Jurkat, Clone E6-1 (cell line): ENCODE results near the gene SNAI3.
"Not testable (repeated sequence)": the region's sequence is repeated elsewhere in the genome, so short reads cannot be mapped to it uniquely, and the experiment has no call there.

ENCODE experiments used
- DNase-seq: peaks from one replicate; pipeline ENCODE4 v3.0.0-alpha.2; 2011; ENCODE audit warnings: low read depth, low spot score
- H3K4me3 ChIP-seq: 2 replicates; pipeline ENCODE4 v1.5.1; 2011; ENCODE audit warnings: mild to moderate bottlenecking, low read length, control low read depth, moderate library complexity

SNAI3 gene

GRCh38 chr16:88678224-88678979, 7.9 kb downstream of the SNAI3 start:
- no peak overlapping the region for H3K4me3 ChIP-seq
- DNase-seq, result no peak

GRCh38 chr16:88677721-88678120, 8.6 kb downstream of the SNAI3 start:
- no peak overlapping the region for H3K4me3 ChIP-seq
- DNase-seq, result no peak

GRCh38 chr16:88676502-88677242, 9.6 kb downstream of the SNAI3 start:
- no peak for DNase-seq
- H3K4me3 ChIP-seq, result no peak overlapping the region

- no peak for DNase-seq
Measured at GRCh38 chr16:88673716-88674379, 12.5 kb downstream of the SNAI3 start.

GRCh38 chr16:88672776-88673175, 13.5 kb downstream of the SNAI3 start:
- H3K4me3 ChIP-seq, result no peak overlapping the region
- no peak for DNase-seq

More at GRCh38 chr16:88673716-88674379, 12.5 kb downstream of the SNAI3 start:
- H3K4me3 ChIP-seq, result no peak overlapping the region

GRCh38 chr16:88671806-88672205, 14.5 kb downstream of the SNAI3 start:
- no peak for DNase-seq
- no peak overlapping the region for H3K4me3 ChIP-seq

GRCh38 chr16:88669980-88670379, 16.3 kb downstream of the SNAI3 start:
- no peak overlapping the region for H3K4me3 ChIP-seq
- no peak for DNase-seq

- H3K4me3 ChIP-seq, DNase-seq: not testable (repeated sequence)
Measured at GRCh38 chr16:88669493-88669892, 16.8 kb downstream of the SNAI3 start.

GRCh38 chr16:88667461-88667860, 18.8 kb downstream of the SNAI3 start:
- H3K4me3 ChIP-seq, result no peak overlapping the region
- DNase-seq, result no peak

GRCh38 chr16:88665570-88665969, 20.7 kb downstream of the SNAI3 start:
- H3K4me3 ChIP-seq, result no peak overlapping the region
- no peak for DNase-seq

GRCh38 chr16:88665148-88665547, 21.2 kb downstream of the SNAI3 start:
- DNase-seq, result no peak
- no peak overlapping the region for H3K4me3 ChIP-seq

- DNase-seq, result peak; percentile 95
- peak within 1 kb of the TSS; percentile 88 for H3K4me3 ChIP-seq
Measured at GRCh38 chr16:88662843-88663606, 23.3 kb downstream of the SNAI3 start, which contains the start of gene MVD. MVD (minus strand) TSS chr16:88663091; CDS start chr16:88663080, 11 bp downstream.

GRCh38 chr16:88662222-88662842, 24.0 kb downstream of the SNAI3 start:
- peak overlapping the region; percentile 88 for H3K4me3 ChIP-seq
- no peak for DNase-seq

- DNase-seq, result no peak
- H3K4me3 ChIP-seq, result no peak overlapping the region
Measured at GRCh38 chr16:88661468-88661867, 24.8 kb downstream of the SNAI3 start.

GRCh38 chr16:88659160-88659559, 27.1 kb downstream of the SNAI3 start:
- no peak overlapping the region for H3K4me3 ChIP-seq
- DNase-seq, result no peak

GRCh38 chr16:88658714-88659113, 27.6 kb downstream of the SNAI3 start:
- H3K4me3 ChIP-seq, result no peak overlapping the region
- no peak for DNase-seq

- no peak overlapping the region for H3K4me3 ChIP-seq
- no peak for DNase-seq
Measured at GRCh38 chr16:88657371-88657770, 28.9 kb downstream of the SNAI3 start.

- no peak for DNase-seq
Measured at GRCh38 chr16:88656291-88656980, 29.9 kb downstream of the SNAI3 start.

More at GRCh38 chr16:88656291-88656980, 29.9 kb downstream of the SNAI3 start:
- no peak overlapping the region for H3K4me3 ChIP-seq
